HG03066 (cell line): ENCODE results near the gene NFKBIE.
"Not testable (repeated sequence)": the region's sequence is repeated elsewhere in the genome, so short reads cannot be mapped to it uniquely, and the experiment has no call there.

Experiments
- ATAC-seq: cut with Tn5 transposase; IDR thresholded peaks from one replicate; pipeline ENCODE4 v1.9.1; 2021; ENCODE audit warnings: low read depth; ENCODE audit not compliant: unreplicated experiment

NFKBIE gene

GRCh38 chr6:44265007-44265721, at the start of gene NFKBIE:
TSS of gene NFKBIE (minus strand) at chr6:44265551. CDS start at chr6:44265346, 205 bp downstream.
- peak; percentile 35 for ATAC-seq

GRCh38 chr6:44314657-44315056, 49.3 kb upstream of the NFKBIE start:
- not testable (repeated sequence) for ATAC-seq

GRCh38 chr6:44312901-44313788, 47.8 kb upstream of the NFKBIE start, which contains the start of gene AARS2:
TSS of gene AARS2 (minus strand) at chr6:44313347. CDS start at chr6:44313323, 24 bp downstream.
- ATAC-seq: peak; percentile 94

GRCh38 chr6:44311767-44312166, 46.4 kb upstream of the NFKBIE start:
- no peak for ATAC-seq

- ATAC-seq: no peak
Observed at GRCh38 chr6:44311304-44311703, 46.0 kb upstream of the NFKBIE start.

- ATAC-seq: no peak
Observed at GRCh38 chr6:44310241-44310640, 44.9 kb upstream of the NFKBIE start.

GRCh38 chr6:44309631-44310030, 44.3 kb upstream of the NFKBIE start:
- ATAC-seq: no peak

GRCh38 chr6:44309092-44309491, 43.7 kb upstream of the NFKBIE start:
- no peak for ATAC-seq

GRCh38 chr6:44307217-44307616, 41.9 kb upstream of the NFKBIE start:
- ATAC-seq: no peak

- ATAC-seq: no peak
Observed at GRCh38 chr6:44306710-44307109, 41.4 kb upstream of the NFKBIE start.

GRCh38 chr6:44305200-44305725, 39.9 kb upstream of the NFKBIE start:
- ATAC-seq: no peak

- no peak for ATAC-seq
Observed at GRCh38 chr6:44304282-44305199, 39.2 kb upstream of the NFKBIE start.

- ATAC-seq: no peak
Observed at GRCh38 chr6:44303842-44304241, 38.5 kb upstream of the NFKBIE start.

- no peak for ATAC-seq
Observed at GRCh38 chr6:44302856-44303255, 37.5 kb upstream of the NFKBIE start.

GRCh38 chr6:44301782-44302564, 36.6 kb upstream of the NFKBIE start:
- ATAC-seq: no peak

- no peak for ATAC-seq
Observed at GRCh38 chr6:44301106-44301505, 35.8 kb upstream of the NFKBIE start.

- ATAC-seq: no peak
Observed at GRCh38 chr6:44300292-44300823, 35.0 kb upstream of the NFKBIE start.

- no peak for ATAC-seq
Observed at GRCh38 chr6:44298864-44299263, 33.5 kb upstream of the NFKBIE start.

GRCh38 chr6:44298055-44298803, 32.9 kb upstream of the NFKBIE start:
- ATAC-seq: no peak
